NB4 (cell line): ENCODE data around the gene SCYGR7.

ENCODE experiments used
- DNase-seq: peaks from one replicate; pipeline ENCODE4 v3.0.0; 2010; ENCODE audit warnings: low read depth
- H3K4me3 ChIP-seq: one replicate; pipeline ENCODE4 v1.5.1; 2011; ENCODE audit warnings: mild to moderate bottlenecking, low read depth, low read length, moderate library complexity
- CTCF ChIP-seq: IDR thresholded peaks from one replicate; pipeline ENCODE4 v1.5.1; 2012; ENCODE audit warnings: low read depth, low read length
- MAX ChIP-seq: IDR thresholded peaks from 2 replicates; pipeline ENCODE4 v1.6.1; 2011; ENCODE audit warnings: low read depth, low read length
- MYC ChIP-seq: IDR thresholded peaks from 2 replicates; pipeline ENCODE4 v1.6.1; 2011; ENCODE audit warnings: low read depth, low read length
- POLR2A ChIP-seq: IDR thresholded peaks from 2 replicates; pipeline ENCODE4 v1.6.1; 2011; ENCODE audit warnings: mild to moderate bottlenecking; ENCODE audit not compliant: insufficient read length; ENCODE audit errors: extremely low read depth

Gene SCYGR7

GRCh38 chr2:227703280-227703732 is 24.8 kb upstream of the SCYGR7 start:
- TF ChIP-seq MAX (no peak), CTCF (no peak), POLR2A (no peak), MYC (no peak)
- DNase-seq: no peak
- no peak overlapping the region for H3K4me3 ChIP-seq

GRCh38 chr2:227703961-227704360 is 24.2 kb upstream of the SCYGR7 start:
- DNase-seq: peak; percentile 6
- H3K4me3 ChIP-seq: no peak overlapping the region
- TF ChIP-seq MAX (no peak), POLR2A (no peak), CTCF (no peak), MYC (no peak)

- no peak overlapping the region for H3K4me3 ChIP-seq
- no peak for TF ChIP-seq MYC
- no peak for TF ChIP-seq POLR2A
- TF ChIP-seq MAX: no peak
- no peak for DNase-seq
These were observed 21.3 kb upstream of the SCYGR7 start for GRCh38 chr2:227706859-227707258.

- no peak overlapping the region for H3K4me3 ChIP-seq
- TF ChIP-seq CTCF (no peak), MYC (no peak), POLR2A (no peak), MAX (no peak)
- no peak for DNase-seq
These were observed 20.7 kb upstream of the SCYGR7 start for GRCh38 chr2:227707390-227707789.

- DNase-seq: no peak
- H3K4me3 ChIP-seq: no peak overlapping the region
- no peak for TF ChIP-seq POLR2A
- TF ChIP-seq MAX: no peak
- no peak for TF ChIP-seq MYC
- no peak for TF ChIP-seq CTCF
These were observed 17.1 kb upstream of the SCYGR7 start for GRCh38 chr2:227710986-227711385.

- no peak for DNase-seq
- TF ChIP-seq CTCF: no peak
- TF ChIP-seq POLR2A: no peak
- TF ChIP-seq MAX: no peak
- no peak for TF ChIP-seq MYC
These were observed 14.8 kb upstream of the SCYGR7 start for GRCh38 chr2:227713291-227713690.

More at GRCh38 chr2:227713291-227713690, 14.8 kb upstream of the SCYGR7 start:
- H3K4me3 ChIP-seq: no peak overlapping the region
